ENCODE results near the gene FAM229A. TPM values are rescaled to one million over a fixed set of nuclear protein-coding genes. Genes with fewer than 3 reads are reported as not detected.
A peak's percentile ranks its signal among the peaks of the same experiment; 100 is the strongest.

The FAM229A gene
- total and polyA plus RNA-seq, 9 of the 15 experiments (the other 6 are each of a cell fraction or from before 2014, with no cell fraction given) = 0.04 to 21.6 (median 7.4) TPM

DNA sequence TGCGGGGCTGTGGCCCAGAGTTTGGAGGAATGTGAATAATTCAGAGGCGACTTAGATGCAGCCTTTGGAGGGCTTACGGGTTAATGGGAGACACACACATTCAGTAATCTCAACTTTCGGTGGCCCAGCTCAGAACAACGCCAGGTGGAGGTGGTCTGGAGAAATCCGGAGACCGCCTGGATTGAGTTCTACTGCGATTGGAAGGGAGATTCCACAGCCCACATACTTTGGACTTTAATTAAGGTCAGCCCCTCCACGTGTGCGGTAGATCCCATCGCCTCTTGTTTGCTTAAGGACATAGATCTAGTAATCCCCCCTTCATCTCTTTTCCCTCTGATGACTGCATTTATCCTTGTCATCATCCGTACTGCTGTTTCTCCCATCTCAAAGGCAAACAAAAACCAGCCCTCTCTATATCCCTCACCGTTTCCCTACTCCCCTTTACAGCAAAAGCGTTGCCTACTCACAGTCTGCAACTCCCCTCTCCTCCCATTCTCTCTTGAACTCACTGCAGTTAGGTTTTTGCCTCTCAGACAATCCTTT lies 32.7 kb upstream of the FAM229A start:
- CTCF ChIA-PET (ENCODE audit: low intra/inter-chr PET ratio) = no interaction called here
- TF ChIP-seq RB1 (IDR thresholded peaks at IDR 0.05; ENCODE audit: low read depth) (0 out of 2 replicates have a peak, but pooled peaks have one; percentile 17), NFIX (CRISPR knock-in tag; IDR thresholded peaks at IDR 0.05; ENCODE audit: low read depth) (no peak), RNF2 (IDR thresholded peaks at IDR 0.05) (no peak), PTTG1 (tag; IDR thresholded peaks at IDR 0.05; ENCODE audit: low read depth) (no peak), NR2C2 (CRISPR knock-in tag; IDR thresholded peaks at IDR 0.05) (no peak), NR2C2 (tag; IDR thresholded peaks at IDR 0.05) (no peak), NEUROD1 (IDR thresholded peaks at IDR 0.05; ENCODE audit: borderline replicate concordance, low read depth, low read length, partially characterized antibody) (no peak), HMGN3 (IDR thresholded peaks at IDR 0.05; ENCODE audit: borderline replicate concordance, extremely low read depth, insufficient read length, low read depth, low read length) (no peak), ZNF263 (CRISPR knock-in tag; IDR thresholded peaks at IDR 0.05; ENCODE audit: borderline replicate concordance) (0 out of 2 replicates have a peak, but pooled peaks have one; percentile 14), SIX5 (IDR thresholded peaks at IDR 0.05; ENCODE audit: borderline replicate concordance in 1 of 2, insufficient read depth in 1 of 2, low read depth in 1 of 2, low read length in 2 of 2) (no peak), FUS (optimal IDR thresholded peaks at IDR 0.05; ENCODE audit: low read depth, low read length) (no peak), KLF16 (IDR thresholded peaks at IDR 0.05) (no peak), TAL1 (IDR thresholded peaks at IDR 0.05) (no peak), POLR2AphosphoS5 (IDR thresholded peaks at IDR 0.05; ENCODE audit: control insufficient read depth, insufficient read depth, low read depth, low read length) (no peak), TFAM (CRISPR knock-in tag; conservative IDR thresholded peaks at IDR 0.05) (no peak), MEIS2 (IDR thresholded peaks at IDR 0.05; ENCODE audit: partially characterized antibody) (no peak), HDAC1 (IDR thresholded peaks at IDR 0.05) (peak in 1 of 2 experiments; percentile 19; a peak in 2 of 4 replicates), SMARCE1 (IDR thresholded peaks at IDR 0.05) (peak; percentile 62; the same call in 1 of the 2 replicates), ZNF232 (CRISPR knock-in tag; IDR thresholded peaks at IDR 0.05) (0 out of 2 replicates have a peak, but pooled peaks have one; percentile 44), ZNF224 (CRISPR knock-in tag; IDR thresholded peaks at IDR 0.05) (0 out of 2 replicates have a peak, but pooled peaks have one; percentile 50)
- TF ChIP-seq, protein P1, sequence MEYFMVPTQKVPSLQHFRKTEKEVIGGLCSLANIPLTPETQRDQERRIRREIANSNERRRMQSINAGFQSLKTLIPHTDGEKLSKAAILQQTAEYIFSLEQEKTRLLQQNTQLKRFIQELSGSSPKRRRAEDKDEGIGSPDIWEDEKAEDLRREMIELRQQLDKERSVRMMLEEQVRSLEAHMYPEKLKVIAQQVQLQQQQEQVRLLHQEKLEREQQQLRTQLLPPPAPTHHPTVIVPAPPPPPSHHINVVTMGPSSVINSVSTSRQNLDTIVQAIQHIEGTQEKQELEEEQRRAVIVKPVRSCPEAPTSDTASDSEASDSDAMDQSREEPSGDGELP (CRISPR knock-in tag; IDR thresholded peaks at IDR 0.05; ENCODE audit: borderline replicate concordance) = peak; percentile 77; the same call in 1 of the 2 replicates
- TF ChIP-seq, protein P2, sequence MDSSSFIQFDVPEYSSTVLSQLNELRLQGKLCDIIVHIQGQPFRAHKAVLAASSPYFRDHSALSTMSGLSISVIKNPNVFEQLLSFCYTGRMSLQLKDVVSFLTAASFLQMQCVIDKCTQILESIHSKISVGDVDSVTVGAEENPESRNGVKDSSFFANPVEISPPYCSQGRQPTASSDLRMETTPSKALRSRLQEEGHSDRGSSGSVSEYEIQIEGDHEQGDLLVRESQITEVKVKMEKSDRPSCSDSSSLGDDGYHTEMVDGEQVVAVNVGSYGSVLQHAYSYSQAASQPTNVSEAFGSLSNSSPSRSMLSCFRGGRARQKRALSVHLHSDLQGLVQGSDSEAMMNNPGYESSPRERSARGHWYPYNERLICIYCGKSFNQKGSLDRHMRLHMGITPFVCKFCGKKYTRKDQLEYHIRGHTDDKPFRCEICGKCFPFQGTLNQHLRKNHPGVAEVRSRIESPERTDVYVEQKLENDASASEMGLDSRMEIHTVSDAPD (CRISPR knock-in tag; IDR thresholded peaks at IDR 0.05) = no peak

More for the DNA sequence above, 32.7 kb upstream of the FAM229A start:
- TSS peak; percentile 95 for BruUV-seq (replicated peaks)
- H3K27me3 ChIP-seq (ENCODE audit: control insufficient read depth in 2 of 2, insufficient read depth in 2 of 2, low read length in 2 of 2) = no peaks in the 10 kb centered on the region
- peak overlapping the region; percentile 68 for H3K4me3 ChIP-seq
- H4K20me1 ChIP-seq (replicated peaks; ENCODE audit: control insufficient read depth, insufficient read depth, low read length) = peaks cover 8% of the 10 kb centered on the region; the same call in 1 of the 2 replicates
- H3K79me2 ChIP-seq (ENCODE audit: control insufficient read depth, insufficient read depth, low read length) = peaks cover 50% of the 10 kb centered on the region
- intact Hi-C loops (cut with micrococcal nuclease) (loop anchor here (5.0 kb wide), 2 partner anchors 58 to 422 kb away; partner anchors contain the start of genes MARCKSL1, S100PBP and YARS1), in situ Hi-C loops (cut with MboI) (no loop called here)
- H3K27ac ChIP-seq (ENCODE audit: extremely low read depth, low read depth, low read length) = peak overlapping the region; percentile 84
- H3K4me2 ChIP-seq (ENCODE audit: insufficient read depth, low read length) = peak overlapping the region; percentile 93
- no peak for DNase-seq (ENCODE audit: extremely low read depth in 1 of 4, low spot score in 3 of 4)
- H3K9me1 ChIP-seq (ENCODE audit: control insufficient read depth, insufficient read depth, low read length) = peaks cover 6% of the 10 kb centered on the region
- no peaks in the 10 kb centered on the region; the same call in 1 of the 2 replicates for H3K9me3 ChIP-seq (replicated peaks; ENCODE audit: control insufficient read depth, insufficient read depth, low read depth, low read length)
- peak overlapping the region; percentile 91 for H2AFZ ChIP-seq (ENCODE audit: low read depth, low read length)
- ATAC-seq = peak; percentile 0; the same call in 1 of the 3 replicates
- H3K4me1 ChIP-seq (replicated peaks in 1 of 2; ENCODE audit: control insufficient read depth in 2 of 2, insufficient read depth in 2 of 2, low read length in 2 of 2) = peaks cover 41 to 45% of the 10 kb centered on the region in 2 experiments
- no peak for FAIRE-seq
- peak overlapping the region; percentile 84 to 94; a peak in 3 of 4 replicates for H3K9ac ChIP-seq (ENCODE audit: insufficient read depth in 1 of 2, low read depth in 2 of 2, low read length in 2 of 2)
- peaks cover 28% of the 10 kb centered on the region for H3K36me3 ChIP-seq (ENCODE audit: control insufficient read depth, insufficient read depth, low read length)
- WGBS (ENCODE audit: insufficient coverage, low coverage, missing lambda C conversion rate) = under 1% methylated on average over 14 of the region's 14 CpGs
- POLR2A ChIA-PET = interaction anchor here (0.6 to 7.0 kb wide), 18 partner anchors 7 to 603 kb away, joined by 3 to 47 read pairs (median 4); partner anchors contain the start of genes FAM229A, HDAC1, MARCKSL1 and TSSK3

All from K562 (cell line).